ENCODE measurements around the gene DNAJC6.

DNA sequence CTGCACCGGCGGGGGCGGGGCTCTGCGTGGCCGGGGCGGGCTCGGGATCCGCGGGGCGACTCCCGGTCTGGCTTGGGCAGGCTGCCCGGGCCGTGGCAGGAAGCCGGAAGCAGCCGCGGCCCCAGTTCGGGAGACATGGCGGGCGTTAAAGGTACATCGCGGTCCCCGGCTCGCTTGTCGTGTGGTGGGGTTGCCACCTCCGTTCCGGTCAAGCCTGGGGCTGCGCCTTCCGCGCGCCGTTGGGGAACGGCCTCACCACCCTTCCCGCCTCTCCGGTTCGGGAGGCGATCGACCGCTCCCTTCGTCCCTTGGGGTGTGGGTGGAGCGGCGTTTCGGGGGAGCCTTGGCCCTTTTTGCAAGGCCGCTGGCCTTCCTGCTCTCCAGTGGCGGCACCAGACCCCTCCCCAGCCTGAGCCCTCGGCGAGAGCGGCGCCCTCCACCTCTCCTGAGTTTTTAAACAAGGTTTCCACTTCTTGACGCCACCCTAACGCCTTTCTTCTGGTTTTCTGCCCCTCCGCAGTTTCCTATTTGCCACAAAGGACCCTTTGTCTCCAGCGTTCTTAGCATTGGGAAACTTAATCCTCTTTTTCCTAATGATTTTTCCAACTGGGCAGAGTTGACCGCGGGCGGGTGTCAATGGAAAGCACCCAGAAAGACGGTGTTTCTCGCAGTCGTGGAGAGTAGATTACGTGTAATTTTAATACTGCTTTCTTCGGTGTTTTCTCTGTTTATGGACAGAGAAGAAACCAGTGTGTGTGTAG is 111.4 kb downstream of the DNAJC6 start, which contains the start of the genes LEPR and LEPROT:
- TF ChIP-seq, protein P1, sequence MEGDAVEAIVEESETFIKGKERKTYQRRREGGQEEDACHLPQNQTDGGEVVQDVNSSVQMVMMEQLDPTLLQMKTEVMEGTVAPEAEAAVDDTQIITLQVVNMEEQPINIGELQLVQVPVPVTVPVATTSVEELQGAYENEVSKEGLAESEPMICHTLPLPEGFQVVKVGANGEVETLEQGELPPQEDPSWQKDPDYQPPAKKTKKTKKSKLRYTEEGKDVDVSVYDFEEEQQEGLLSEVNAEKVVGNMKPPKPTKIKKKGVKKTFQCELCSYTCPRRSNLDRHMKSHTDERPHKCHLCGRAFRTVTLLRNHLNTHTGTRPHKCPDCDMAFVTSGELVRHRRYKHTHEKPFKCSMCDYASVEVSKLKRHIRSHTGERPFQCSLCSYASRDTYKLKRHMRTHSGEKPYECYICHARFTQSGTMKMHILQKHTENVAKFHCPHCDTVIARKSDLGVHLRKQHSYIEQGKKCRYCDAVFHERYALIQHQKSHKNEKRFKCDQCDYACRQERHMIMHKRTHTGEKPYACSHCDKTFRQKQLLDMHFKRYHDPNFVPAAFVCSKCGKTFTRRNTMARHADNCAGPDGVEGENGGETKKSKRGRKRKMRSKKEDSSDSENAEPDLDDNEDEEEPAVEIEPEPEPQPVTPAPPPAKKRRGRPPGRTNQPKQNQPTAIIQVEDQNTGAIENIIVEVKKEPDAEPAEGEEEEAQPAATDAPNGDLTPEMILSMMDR (IDR thresholded peaks at IDR 0.05) = no peak
- TF ChIP-seq POLR2A (IDR thresholded peaks at IDR 0.05) = peak; percentile 42 to 90

All from thyroid gland (tissue), 4 donors.